IMR-90 (cell line): Measurements from ENCODE around the gene LARP4B. TPM values are rescaled to one million over a fixed set of nuclear protein-coding genes. Genes with fewer than 3 reads are reported as not detected.

Source experiments
- ATAC-seq: fragments of 200-7000 bp; cut with Tn5 transposase; 2 replicates; pipeline ENCODE4 v1.9.1; 2020; ENCODE audit warnings: low read depth, mild to moderate bottlenecking, moderate library complexity
- BruUV-seq: library from RNA; stranded (reverse); fragments of 400-500 nt; replicated peaks from 2 replicates; lab custom pipeline; 2021; lab: Mats Ljungman, UMichigan
- CTCF ChIA-PET: fragments of 300-600 bp; formaldehyde crosslinking; extraction: SDS; loops from one replicate; lab custom pipeline; 2021; ENCODE audit warnings: antibody characterized with exemption; lab: Yijun Ruan, JAX
- POLR2A ChIA-PET: fragments of 300-600 bp; sonication (Branson Sonifier 250); formaldehyde crosslinking; loops from one replicate; lab custom pipeline; 2022; ENCODE audit warnings: antibody characterized with exemption; ENCODE audit not compliant: unreplicated experiment; lab: Charles Lee
- DNase-seq: peaks from one replicate; pipeline ENCODE4 v3.0.0; 2013
- H2AFZ ChIP-seq: replicated peaks from 2 replicates; pipeline ENCODE3; 2013; ENCODE audit warnings: low read length, mild to moderate bottlenecking; ENCODE audit not compliant: poor library complexity
- H2AK5ac ChIP-seq: 2 replicates; pipeline ENCODE4 v1.6.1; 2013; ENCODE audit warnings: low read depth, low read length, inconsistent platforms
- H2AK9ac ChIP-seq: replicated peaks from 2 replicates; pipeline ENCODE3; 2013; ENCODE audit warnings: mild to moderate bottlenecking, low read depth, low read length, moderate library complexity; ENCODE audit not compliant: poor library complexity
- H2BK120ac ChIP-seq: 2 replicates; pipeline ENCODE4 v1.6.1; 2013; ENCODE audit warnings: low read depth, low read length, inconsistent platforms
- H2BK15ac ChIP-seq: 3 replicates; pipeline ENCODE4 v1.6.1; 2013; ENCODE audit warnings: low read depth, low read length, inconsistent platforms
- H2BK20ac ChIP-seq: 2 replicates; pipeline ENCODE4 v1.6.1; 2013; ENCODE audit warnings: low read depth, mild to moderate bottlenecking, inconsistent platforms, low read length, moderate library complexity
- H2BK5ac ChIP-seq: 2 replicates; pipeline ENCODE4 v1.6.1; 2013; ENCODE audit warnings: mild to moderate bottlenecking, low read depth, low read length, inconsistent platforms; ENCODE audit not compliant: poor library complexity, severe bottlenecking
- H3K14ac ChIP-seq: replicated peaks from 2 replicates; pipeline ENCODE4 v1.6.1; 2013; ENCODE audit warnings: low read depth, low read length, inconsistent platforms
- H3K18ac ChIP-seq: 2 replicates; pipeline ENCODE4 v1.6.1; 2013; ENCODE audit warnings: low read depth, low read length, control low read depth
- H3K23ac ChIP-seq: 2 replicates; pipeline ENCODE4 v1.6.1; 2013; ENCODE audit warnings: low read depth, low read length, inconsistent platforms
- H3K27ac ChIP-seq: 2 replicates; pipeline ENCODE4 v1.5.1; 2013; ENCODE audit warnings: mild to moderate bottlenecking, control low read depth, low read length; ENCODE audit not compliant: insufficient read depth
- H3K27me3 ChIP-seq: 2 replicates; pipeline ENCODE4 v1.6.1; 2013; ENCODE audit warnings: low read length; ENCODE audit not compliant: control insufficient read depth, insufficient read depth
- H3K36me3 ChIP-seq: 2 replicates; pipeline ENCODE4 v1.6.1; 2013; ENCODE audit warnings: low read length, mixed read lengths; ENCODE audit not compliant: control insufficient read depth, insufficient read depth
- H3K4ac ChIP-seq: 2 replicates; pipeline ENCODE4 v1.6.1; 2013; ENCODE audit warnings: low read depth, low read length, inconsistent platforms
- H3K4me1 ChIP-seq: 2 replicates; pipeline ENCODE4 v1.6.1; 2013; ENCODE audit warnings: low read length, mixed read lengths; ENCODE audit not compliant: control insufficient read depth, insufficient read depth
- H3K4me2 ChIP-seq: 2 replicates; pipeline ENCODE4 v1.6.1; 2013; ENCODE audit warnings: low read depth, mild to moderate bottlenecking, control low read depth, low read length, moderate library complexity
- H3K4me3 ChIP-seq: 2 replicates; pipeline ENCODE4 v1.5.1; 2013; ENCODE audit warnings: low read depth, mild to moderate bottlenecking, control low read depth, low read length, moderate library complexity; ENCODE audit not compliant: insufficient read depth
- H3K56ac ChIP-seq: 2 replicates; pipeline ENCODE4 v1.6.1; 2013; ENCODE audit warnings: low read length, inconsistent platforms; ENCODE audit not compliant: insufficient read depth; ENCODE audit errors: extremely low read depth
- H3K79me1 ChIP-seq, 2 experiments: 2 replicates each; pipeline ENCODE4 v1.6.1; 2013; ENCODE audit warnings: low read length in 2 of 2, inconsistent platforms in 1 of 2, low read depth in 1 of 2
- H3K9ac ChIP-seq: 2 replicates; pipeline ENCODE4 v1.6.1; 2013; ENCODE audit warnings: low read depth, low read length, control low read depth
- H3K9me1 ChIP-seq: 2 replicates; pipeline ENCODE4 v1.6.1; 2013; ENCODE audit warnings: low read length, inconsistent platforms; ENCODE audit not compliant: insufficient read depth
- H3K9me3 ChIP-seq: 2 replicates; pipeline ENCODE4 v1.6.1; 2013; ENCODE audit warnings: low read length; ENCODE audit not compliant: control insufficient read depth, insufficient read depth
- H4K20me1 ChIP-seq: 2 replicates; pipeline ENCODE4 v1.6.1; 2013; ENCODE audit warnings: low read length, inconsistent platforms; ENCODE audit not compliant: insufficient read depth
- H4K5ac ChIP-seq: 2 replicates; pipeline ENCODE4 v1.6.1; 2013; ENCODE audit warnings: mild to moderate bottlenecking, low read depth, low read length, control low read depth
- H4K8ac ChIP-seq, 2 experiments: 2 replicates each; pipeline ENCODE4 v1.6.1; 2013; ENCODE audit warnings: low read depth in 2 of 2, low read length in 2 of 2, control low read depth in 1 of 2, inconsistent platforms in 1 of 2
- H4K91ac ChIP-seq: 2 replicates; pipeline ENCODE4 v1.6.1; 2013; ENCODE audit warnings: low read depth, low read length, inconsistent platforms; ENCODE audit not compliant: insufficient read depth
- CEBPB ChIP-seq: IDR thresholded peaks from 2 replicates; pipeline ENCODE4 v1.6.1; 2012; ENCODE audit warnings: low read depth, low read length, improper control_type of control experiment
- CTCF ChIP-seq: conservative IDR thresholded peaks from 2 replicates; pipeline ENCODE4 v1.5.1; 2012; ENCODE audit warnings: mild to moderate bottlenecking, low read depth, low read length, improper control_type of control experiment
- ELK1 ChIP-seq: fragments of 150-350 bp; IDR thresholded peaks from 2 replicates; pipeline ENCODE4 v1.6.1; 2016; ENCODE audit warnings: low read depth, mild to moderate bottlenecking, low read length, moderate library complexity, borderline replicate concordance
- MAZ ChIP-seq: IDR thresholded peaks from 2 replicates; pipeline ENCODE4 v1.6.1; 2012; ENCODE audit warnings: low read depth, mild to moderate bottlenecking, low read length, improper control_type of control experiment, moderate library complexity, borderline replicate concordance
- MXI1 ChIP-seq: IDR thresholded peaks from 2 replicates; pipeline ENCODE4 v1.6.1; 2012; ENCODE audit warnings: low read depth, mild to moderate bottlenecking, low read length, moderate library complexity, borderline replicate concordance
- NFE2L2 ChIP-seq: fragments of 150-350 bp; IDR thresholded peaks from 2 replicates; pipeline ENCODE4 v1.6.1; 2016; ENCODE audit warnings: low read depth, mild to moderate bottlenecking, low read length
- POLR2A ChIP-seq: IDR thresholded peaks from 2 replicates; pipeline ENCODE4 v1.6.1; 2012; ENCODE audit warnings: mild to moderate bottlenecking, low read depth, low read length
- RCOR1 ChIP-seq: IDR thresholded peaks from 2 replicates; pipeline ENCODE4 v1.6.1; 2012; ENCODE audit warnings: mild to moderate bottlenecking, low read length, improper control_type of control experiment; ENCODE audit not compliant: insufficient replicate concordance
- RFX5 ChIP-seq: IDR thresholded peaks from 2 replicates; pipeline ENCODE4 v1.8.0; 2012; ENCODE audit warnings: low read depth, mild to moderate bottlenecking, low read length, moderate library complexity
- SMC3 ChIP-seq: fragments of 150-350 bp; IDR thresholded peaks from 2 replicates; pipeline ENCODE4 v1.6.1; 2016; ENCODE audit warnings: low read depth, mild to moderate bottlenecking, antibody characterized with exemption, low read length, moderate library complexity
- WGBS, 2 experiments: methylation state at CpG; one replicate each; pipeline versions ENCODE4 v1.1.5 to v1.1.7; 2013; ENCODE audit warnings: missing lambda C conversion rate in 2 of 2; ENCODE audit not compliant: insufficient read length in 1 of 2; ENCODE audit errors: extremely low coverage in 2 of 2; 5-methylcytosine and 5-hydroxymethylcytosine counted together
- dilution Hi-C: fragments of 300-500 bp; cut with HindIII; formaldehyde crosslinking; loops from one replicate; pipeline ENCODE4 v1.14.3; 2018; ENCODE audit warnings: low sequenced_read_pairs; ENCODE audit not compliant: unreplicated experiment
- in situ Hi-C: fragments of 300-500 bp; cut with MboI; formaldehyde crosslinking; loops from 3 replicates; pipeline ENCODE4 v1.14.3; 2019; ENCODE audit warnings: low sequenced_read_pairs, inconsistent platforms, mixed read lengths
- intact Hi-C: fragments of 100-400 bp; cut with micrococcal nuclease; formaldehyde crosslinking; loops from 2 replicates; pipeline ENCODE4 v1.10.0; 2022
- polyA plus RNA-seq, 3 experiments: library from polyadenylated mRNA; depleted of rRNA; stranded (reverse); fragments of >200 nt; gene quantifications; 2 replicates each; pipeline ENCODE4 v1.2.3, GENCODE V29; 2012; ENCODE audit warnings: low replicate concordance in 1 of 3
- total RNA-seq: library from RNA; depleted of rRNA; stranded (reverse); fragments of >200 nt; gene quantifications from 2 replicates; pipeline ENCODE4 v1.2.3, GENCODE V29; 2012
- TF ChIP-seq, protein P1 (sequence below): fragments of 150-350 bp; IDR thresholded peaks from 2 replicates; pipeline ENCODE4 v1.6.1; 2017; ENCODE audit warnings: mild to moderate bottlenecking, antibody characterized with exemption, low read length, low read depth

LARP4B gene
- total and polyA plus RNA-seq, 2 of the 4 experiments (the other 2 are of a cell fraction), result 24.3 to 25.5 TPM

- 100% methylated on average over 1 of the region's 3 CpGs; no CpG with 5 or more reads in 1 of the 2 experiments for WGBS, 2 experiments
- Histone ChIP-seq H4K20me1 (peaks cover 72% of the 10 kb centered on the region), H4K91ac (no peak overlapping the region), H3K27me3 (no peaks in the 10 kb centered on the region), H3K36me3 (peaks cover 3% of the 10 kb centered on the region), H3K4me1 (peaks cover 11% of the 10 kb centered on the region), H2BK120ac (no peak overlapping the region), H3K56ac (no peak overlapping the region), H3K23ac (no peak overlapping the region), H2AFZ (no peak overlapping the region), H3K4me2 (no peak overlapping the region), H2AK9ac (no peak overlapping the region), H3K9ac (no peak overlapping the region), H2BK5ac (no peak overlapping the region), H3K9me1 (peaks cover 17% of the 10 kb centered on the region), H2AK5ac (no peak overlapping the region), H2BK15ac (no peak overlapping the region), H3K14ac (no peak overlapping the region), H3K9me3 (no peaks in the 10 kb centered on the region), H3K27ac (no peak overlapping the region), H3K18ac (no peak overlapping the region), H4K5ac (no peak overlapping the region), H3K79me1 (peaks cover 5 to 50% of the 10 kb centered on the region in 2 experiments), H2BK20ac (no peak overlapping the region), H3K4ac (no peak overlapping the region), H4K8ac (no peak overlapping the region), H3K4me3 (no peak overlapping the region)
- DNase-seq (no peak), ATAC-seq (no peak)
- ChIA-PET CTCF (no interaction called here), POLR2A (no interaction called here)
- intact Hi-C loops, result no loop called here
- in situ Hi-C loops, result no loop called here
- no peak for TF ChIP-seq SMC3
- TF ChIP-seq RCOR1, result no peak
- no peak for TF ChIP-seq NFE2L2
- no peak for TF ChIP-seq MXI1
- no peak for TF ChIP-seq POLR2A
- no peak for TF ChIP-seq CTCF
- no peak for TF ChIP-seq ELK1
- no peak for TF ChIP-seq MAZ
- TF ChIP-seq CEBPB, result no peak
- no peak for TF ChIP-seq RFX5
- TF ChIP-seq, protein P1, sequence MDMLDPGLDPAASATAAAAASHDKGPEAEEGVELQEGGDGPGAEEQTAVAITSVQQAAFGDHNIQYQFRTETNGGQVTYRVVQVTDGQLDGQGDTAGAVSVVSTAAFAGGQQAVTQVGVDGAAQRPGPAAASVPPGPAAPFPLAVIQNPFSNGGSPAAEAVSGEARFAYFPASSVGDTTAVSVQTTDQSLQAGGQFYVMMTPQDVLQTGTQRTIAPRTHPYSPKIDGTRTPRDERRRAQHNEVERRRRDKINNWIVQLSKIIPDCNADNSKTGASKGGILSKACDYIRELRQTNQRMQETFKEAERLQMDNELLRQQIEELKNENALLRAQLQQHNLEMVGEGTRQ, result no peak
- dilution Hi-C loops, result no loop called here
- no TSS peak for BruUV-seq
These were observed 12.0 kb downstream of the LARP4B start for GRCh38 chr10:919481-919880.
